Measurements from ENCODE around the gene ARHGEF19. TPM values are rescaled to one million over a fixed set of nuclear protein-coding genes. Genes with fewer than 3 reads are reported as not detected.

ARHGEF19 gene
- total RNA-seq, 1 experiment from 2014 or later = 13.8 TPM

DNA sequence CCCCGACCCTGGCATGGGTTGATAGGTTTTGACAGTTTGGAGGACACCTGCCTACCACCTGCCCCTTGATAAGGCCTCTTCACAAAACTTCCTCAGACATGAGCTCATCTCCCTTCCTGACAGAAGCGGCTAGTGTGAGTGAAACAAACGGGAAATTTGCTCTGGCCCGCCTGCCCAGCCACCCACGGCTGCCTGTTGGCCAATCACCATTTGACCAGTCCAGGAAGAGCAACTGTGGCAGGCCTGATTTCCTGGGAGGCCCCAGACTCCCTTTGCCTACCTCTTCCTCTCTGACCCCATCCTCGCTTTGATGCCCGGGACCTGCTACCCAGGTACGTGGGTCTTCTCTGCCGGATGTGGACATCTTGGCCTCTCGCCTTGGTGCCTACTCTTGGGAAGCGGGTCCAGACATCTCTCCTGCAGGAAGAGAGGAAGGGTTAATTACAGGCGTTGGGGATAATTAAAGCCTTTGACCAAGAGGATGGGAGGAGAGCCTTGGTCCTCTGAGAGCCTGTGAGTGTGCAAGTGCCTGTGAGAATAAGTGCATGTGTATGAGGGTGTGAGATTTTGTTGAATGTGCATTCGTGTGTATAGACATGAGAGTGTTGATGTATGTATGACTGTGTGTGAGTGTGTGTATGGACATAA, 55.5 kb downstream of the ARHGEF19 start:
- TF ChIP-seq EZH2 (IDR thresholded peaks at IDR 0.05; ENCODE audit: low read length, unreplicated experiment) (no peak), CTCF (conservative IDR thresholded peaks at IDR 0.05; ENCODE audit: low read depth, low read length) (no peak), EZH2phosphoT487 (IDR thresholded peaks at IDR 0.05; ENCODE audit: borderline replicate concordance, low read length) (no peak)
- Histone ChIP-seq H3K36me3 (ENCODE audit: low read depth, low read length) (peaks cover 29% of the 10 kb centered on the region), H4K20me1 (ENCODE audit: low read length) (peaks cover 33% of the 10 kb centered on the region), H3K9ac (ENCODE audit: low read length) (peak overlapping the region; percentile 93), H3K9me2 (replicated peaks; ENCODE audit: low read length) (no peaks in the 10 kb centered on the region), H3K4me2 (ENCODE audit: low read length) (peak overlapping the region; percentile 96), H3K4me1 (ENCODE audit: insufficient read depth, low read length) (peaks cover 41% of the 10 kb centered on the region), H3K79me2 (ENCODE audit: low read length) (peaks cover 88% of the 10 kb centered on the region), H3K9me3 (ENCODE audit: low read length) (no peaks in the 10 kb centered on the region), H3K4me3 (ENCODE audit: low read length) (peak overlapping the region; percentile 83), H3K27ac (ENCODE audit: low read length) (peak overlapping the region; percentile 74), H3K27me3 (ENCODE audit: low read length) (no peaks in the 10 kb centered on the region), H3F3A (ENCODE audit: low read length, unreplicated experiment) (peaks cover 8% of the 10 kb centered on the region), H2AFZ (ENCODE audit: low read length) (no peak overlapping the region)
- POLR2A ChIA-PET (ENCODE audit: unreplicated experiment) = interaction anchor here (0.5 to 1.6 kb wide), 9 partner anchors 7 to 283 kb away, joined by 3 to 22 read pairs (median 3); no protein-coding TSS in a partner anchor
- DNase-seq (peak; percentile 71), ATAC-seq (peak; percentile 26)
- intact Hi-C loops (cut with micrococcal nuclease) = no loop called here
- CTCF ChIA-PET = interaction anchor here (0.5 to 1.2 kb wide), 2 partner anchors 30 kb away, joined by 3 to 6 read pairs; no protein-coding TSS in a partner anchor
- no TSS peak for BruUV-seq (replicated peaks)

GRCh38 chr1:16155537-16156410, 56.7 kb downstream of the ARHGEF19 start, which contains the start of gene EPHA2:
Gene EPHA2 (minus strand): TSS chr1:16156069. CDS start chr1:16155932, 137 bp downstream.
- Histone ChIP-seq H3F3A (ENCODE audit: low read length, unreplicated experiment) (peaks cover 13% of the 10 kb centered on the region), H3K9me2 (replicated peaks; ENCODE audit: low read length) (no peaks in the 10 kb centered on the region), H3K27me3 (ENCODE audit: low read length) (no peaks in the 10 kb centered on the region), H3K9me3 (ENCODE audit: low read length) (no peaks in the 10 kb centered on the region), H3K9ac (ENCODE audit: low read length) (peak within 1 kb of the TSS; percentile 93), H3K4me3 (ENCODE audit: low read length) (peak within 1 kb of the TSS; percentile 83), H3K4me2 (ENCODE audit: low read length) (peak within 1 kb of the TSS; percentile 96), H4K20me1 (ENCODE audit: low read length) (peaks cover 45% of the 10 kb centered on the region), H3K36me3 (ENCODE audit: low read depth, low read length) (peaks cover 41% of the 10 kb centered on the region), H3K79me2 (ENCODE audit: low read length) (peaks cover 92% of the 10 kb centered on the region), H3K4me1 (ENCODE audit: insufficient read depth, low read length) (peaks cover 53% of the 10 kb centered on the region), H2AFZ (ENCODE audit: low read length) (no peak within 1 kb of the TSS), H3K27ac (ENCODE audit: low read length) (peak within 1 kb of the TSS; percentile 74)
- no TSS peak for BruUV-seq (replicated peaks)
- intact Hi-C loops (cut with micrococcal nuclease) = no loop called here
- CTCF ChIA-PET = interaction anchor here (1.0 to 1.3 kb wide), 3 partner anchors 11 to 31 kb away, joined by 3 to 7 read pairs (median 3); no protein-coding TSS in a partner anchor
- DNase-seq = peak; percentile 97
- POLR2A ChIA-PET (ENCODE audit: unreplicated experiment) = interaction anchor here (0.7 to 1.6 kb wide), 4 partner anchors 9 to 35 kb away, joined by 3 to 22 read pairs (median 4); no protein-coding TSS in a partner anchor
- TF ChIP-seq CTCF (conservative IDR thresholded peaks at IDR 0.05; ENCODE audit: low read depth, low read length) (no peak), EZH2phosphoT487 (IDR thresholded peaks at IDR 0.05; ENCODE audit: borderline replicate concordance, low read length) (no peak), EZH2 (IDR thresholded peaks at IDR 0.05; ENCODE audit: low read length, unreplicated experiment) (no peak)
- ATAC-seq = peak; percentile 41
